H1 (cell line): ENCODE data around the gene KRT81. TPM values are rescaled to one million over a fixed set of nuclear protein-coding genes. Genes with fewer than 3 reads are reported as not detected.

ENCODE experiments used
- CEBPB ChIP-seq: IDR thresholded peaks from 2 replicates; pipeline ENCODE4 v1.6.1; 2012; ENCODE audit warnings: low read depth, low read length
- EP300 ChIP-seq, 2 experiments: IDR thresholded peaks; 1 replicate in 1 of 2; 2 replicates in 1 of 2; pipeline ENCODE4 v1.6.1; 2011 to 2012; ENCODE audit warnings: low read depth in 2 of 2, low read length in 2 of 2, mild to moderate bottlenecking in 2 of 2, borderline replicate concordance in 1 of 2, inconsistent platforms in 1 of 2, moderate library complexity in 1 of 2
- GABPA ChIP-seq: IDR thresholded peaks from 2 replicates; pipeline ENCODE4 v1.6.1; 2011; ENCODE audit warnings: mild to moderate bottlenecking, low read length, moderate library complexity, borderline replicate concordance; ENCODE audit not compliant: insufficient read depth
- HDAC6 ChIP-seq: IDR thresholded peaks from one replicate; pipeline ENCODE4 v1.7.1; 2012; ENCODE audit warnings: low read depth, mild to moderate bottlenecking, inconsistent platforms, low read length, moderate library complexity
- SUZ12 ChIP-seq: fragments of 200-600 bp; sonication (generic); IDR thresholded peaks from 2 replicates; pipeline ENCODE4 v1.6.1; 2012; ENCODE audit warnings: mild to moderate bottlenecking, inconsistent platforms, low read length, moderate library complexity, mixed read lengths
- polyA plus RNA-seq, 7 experiments: library from polyadenylated mRNA; depleted of rRNA in 3 of 7; stranded (reverse) in 5 of 7; unstranded in 2 of 7; fragments of >200 nt in 5 of 7; fragments of 200-250 nt in 2 of 7; gene quantifications; 1 replicate in 5 of 7; 2 replicates in 1 of 7; 4 replicates in 1 of 7; pipeline versions ENCODE4 v1.2.1 to v1.2.3, GENCODE V29; 2011 to 2013; ENCODE audit warnings: missing spikeins in 2 of 7, mixed read lengths in 2 of 7
- total RNA-seq: library from RNA; stranded (reverse); fragmentation: NEBNext Ultra II Directional; extraction: Animal tissue kit (Norgen Biotek cat#: 25700); gene quantifications from 2 replicates; pipeline ENCODE4 v1.2.1, GENCODE V29; 2021

Gene KRT81
- total and polyA plus RNA-seq, 2 of the 8 experiments (the other 6 are each of a cell fraction or from before 2014, with no cell fraction given), result not detected

DNA sequence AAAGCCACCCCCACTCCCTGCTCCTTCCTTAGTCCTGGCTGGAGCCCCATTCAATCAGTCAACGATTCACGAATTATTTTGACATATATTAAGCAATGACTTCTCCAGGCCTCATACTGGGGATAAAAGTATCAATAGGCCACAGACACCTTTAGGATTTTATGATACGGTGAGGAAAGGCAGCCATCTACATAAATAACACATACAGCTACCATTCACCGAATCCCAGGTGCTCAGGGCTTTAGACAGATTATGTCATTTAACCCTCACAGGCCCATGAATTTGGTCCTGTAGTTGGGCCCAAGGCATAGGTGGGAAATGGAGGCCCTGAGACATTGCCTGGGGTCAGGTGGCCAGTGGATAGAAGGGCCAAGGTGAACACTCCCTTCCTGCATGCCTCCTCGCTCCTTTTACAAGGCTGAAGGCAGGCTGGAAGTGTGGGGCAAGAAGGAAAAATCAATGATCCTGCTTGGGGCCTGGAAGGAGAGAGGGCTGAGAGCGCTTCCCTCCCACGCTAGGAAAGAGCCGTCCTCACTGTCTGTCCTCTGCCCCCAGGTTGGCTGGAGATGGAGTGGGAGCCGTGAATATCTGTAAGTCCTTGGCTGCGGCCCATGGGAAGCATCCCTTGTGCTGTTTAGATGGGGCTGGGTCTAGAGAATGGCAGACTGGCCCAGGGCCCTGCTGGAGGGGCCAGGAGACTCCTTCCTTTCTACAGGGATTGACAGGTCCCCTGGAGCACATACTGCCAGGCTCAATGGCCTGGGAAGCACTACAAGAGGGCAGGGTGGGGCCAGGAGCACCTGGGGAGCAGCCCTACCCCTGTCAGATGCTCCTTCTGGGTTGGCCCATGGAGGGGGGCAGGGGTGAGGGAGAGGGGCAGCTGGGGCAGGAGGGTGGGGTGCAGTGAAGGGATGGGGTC is 43.5 kb downstream of the KRT81 start (continued):
- TF ChIP-seq CEBPB, result no peak
- no peak for TF ChIP-seq EP300 (IDR thresholded peaks at IDR 0.05; ENCODE audit: borderline replicate concordance in 1 of 2, low read depth in 2 of 2, low read length in 2 of 2)
- no peak for TF ChIP-seq GABPA
- no peak for TF ChIP-seq SUZ12
- no peak for TF ChIP-seq HDAC6
- TF ChIP-seq, all 59 proteins: peak for 0
